Endothelial cell of umbilical vein (primary cell): ENCODE measurements around the gene STAT1. TPM values are rescaled to one million over a fixed set of nuclear protein-coding genes. Genes with fewer than 3 reads are reported as not detected.

Experiments
- BruUV-seq: library from RNA; stranded (reverse); fragments of 400-500 nt; replicated peaks from 2 replicates; lab custom pipeline; 2021; lab: Mats Ljungman, UMichigan
- CTCF ChIA-PET: fragments of 300-600, 350-600 bp; sonication (Branson Sonifier 250); formaldehyde crosslinking; loops from one replicate; lab custom pipeline; 2021; ENCODE audit warnings: antibody characterized with exemption, inconsistent platforms; lab: Charles Lee
- POLR2A ChIA-PET: fragments of 300-600, 350-600 bp; sonication (Branson Sonifier 250); formaldehyde crosslinking; loops from one replicate; lab custom pipeline; 2021; ENCODE audit warnings: antibody characterized with exemption, inconsistent platforms; lab: Charles Lee
- DNase-seq: peaks from one replicate; pipeline ENCODE4 v3.0.0-alpha.2; 2011; ENCODE audit warnings: low read depth, low spot score
- FAIRE-seq: peaks from 2 replicates; lab custom pipeline; 2011; peaks lifted over from hg19 to GRCh38; lab: Jason Lieb, UNC
- H2AFZ ChIP-seq: 2 replicates; pipeline ENCODE4 v1.6.0; 2012; ENCODE audit warnings: low read depth, low read length, control low read depth, inconsistent platforms
- H3K27ac ChIP-seq: 2 replicates; pipeline ENCODE4 v1.5.1; 2011; ENCODE audit warnings: low read depth, mild to moderate bottlenecking, control low read depth, low read length, moderate library complexity; ENCODE audit not compliant: insufficient read depth
- H3K27me3 ChIP-seq, 2 experiments: 2 replicates each; pipeline versions ENCODE4 v1.6.0 to v1.6.1; 2011; ENCODE audit warnings: low read length in 2 of 2, mixed read lengths in 1 of 2; ENCODE audit not compliant: control insufficient read depth in 2 of 2, insufficient read depth in 2 of 2
- H3K36me3 ChIP-seq, 2 experiments: 2 replicates in 1 of 2; 3 replicates in 1 of 2; pipeline ENCODE4 v1.5.1; 2011; ENCODE audit warnings: low read length in 2 of 2, mild to moderate bottlenecking in 1 of 2, moderate library complexity in 1 of 2; ENCODE audit not compliant: control insufficient read depth in 2 of 2, insufficient read depth in 2 of 2; ENCODE audit errors: extremely low read depth in 1 of 2
- H3K4me1 ChIP-seq: 3 replicates; pipeline ENCODE4 v1.5.1; 2011; ENCODE audit warnings: mild to moderate bottlenecking, low read length; ENCODE audit not compliant: control insufficient read depth, insufficient read depth; ENCODE audit errors: extremely low read depth
- H3K4me2 ChIP-seq: 2 replicates; pipeline ENCODE4 v1.6.1; 2011; ENCODE audit warnings: low read length, control low read depth, mixed read lengths; ENCODE audit not compliant: insufficient read depth
- H3K4me3 ChIP-seq, 3 experiments: fragments of 200-600 bp in 1 of 3; sonication (generic), shearing (Covaris generic) in 1 of 3; replicated peaks in 1 of 3; 2 replicates each; pipeline ENCODE4 v1.5.1; 2011 to 2016; ENCODE audit warnings: control low read depth in 3 of 3, low read length in 3 of 3, mild to moderate bottlenecking in 2 of 3, inconsistent platforms in 1 of 3, low read depth in 1 of 3, moderate library complexity in 1 of 3; ENCODE audit not compliant: insufficient read depth in 1 of 3
- H3K79me2 ChIP-seq: 2 replicates; pipeline ENCODE4 v1.6.0; 2012; ENCODE audit warnings: low read length, inconsistent platforms; ENCODE audit not compliant: control insufficient read depth, insufficient read depth
- H3K9ac ChIP-seq: replicated peaks from 2 replicates; pipeline ENCODE3; 2011; ENCODE audit warnings: low read length, control low read depth; ENCODE audit not compliant: insufficient read depth; ENCODE audit errors: extremely low read depth
- H3K9me1 ChIP-seq: replicated peaks from 3 replicates; pipeline ENCODE4 v1.6.0; 2011; ENCODE audit warnings: mild to moderate bottlenecking, low read length; ENCODE audit not compliant: control insufficient read depth, insufficient read depth; ENCODE audit errors: extremely low read depth
- H3K9me3 ChIP-seq: replicated peaks from 2 replicates; pipeline ENCODE4 v1.5.1; 2012; ENCODE audit warnings: low read length, inconsistent platforms; ENCODE audit not compliant: control insufficient read depth, insufficient read depth
- H4K20me1 ChIP-seq: replicated peaks from 2 replicates; pipeline ENCODE3; 2011; ENCODE audit warnings: mild to moderate bottlenecking, low read length; ENCODE audit not compliant: control insufficient read depth, insufficient read depth; ENCODE audit errors: extremely low read depth
- EZH2 ChIP-seq: IDR thresholded peaks from 2 replicates; pipeline ENCODE4 v1.6.1; 2012; ENCODE audit warnings: borderline replicate concordance, low read depth, mild to moderate bottlenecking, moderate library complexity, low read length, inconsistent platforms; ENCODE audit not compliant: severe bottlenecking
- FOS ChIP-seq: IDR thresholded peaks from 2 replicates; pipeline ENCODE4 v1.6.1; 2011; ENCODE audit warnings: mild to moderate bottlenecking, low read length, moderate library complexity, borderline replicate concordance; ENCODE audit not compliant: insufficient read depth
- GATA2 ChIP-seq: IDR thresholded peaks from 2 replicates; pipeline ENCODE4 v1.7.0; 2011; ENCODE audit warnings: low read depth, mild to moderate bottlenecking, moderate library complexity, mixed read lengths, low read length; ENCODE audit not compliant: insufficient read length, insufficient read depth
- JUN ChIP-seq: IDR thresholded peaks from 2 replicates; pipeline ENCODE4 v1.6.1; 2011; ENCODE audit warnings: borderline replicate concordance, low read depth; ENCODE audit not compliant: insufficient read length, insufficient read depth
- MYC ChIP-seq: IDR thresholded peaks from one replicate; pipeline ENCODE4 v1.6.1; 2011; ENCODE audit warnings: mild to moderate bottlenecking, low read depth, low read length
- POLR2A ChIP-seq: IDR thresholded peaks from 2 replicates; pipeline ENCODE4 v1.6.1; 2012; ENCODE audit warnings: low read depth, mild to moderate bottlenecking, control low read depth, low read length
- POLR2AphosphoS5 ChIP-seq: IDR thresholded peaks from 2 replicates; pipeline ENCODE4 v1.6.1; 2012; ENCODE audit warnings: low read depth, mild to moderate bottlenecking, control low read depth, low read length, moderate library complexity; ENCODE audit not compliant: insufficient read depth
- dilution Hi-C: fragments of 300-500 bp; cut with MboI; formaldehyde crosslinking; loops from one replicate; pipeline ENCODE4 v1.15.0; 2019; ENCODE audit warnings: low sequenced_read_pairs; ENCODE audit not compliant: extremely low pct_ligation_motif_present
- intact Hi-C: fragments of 100-400 bp; cut with micrococcal nuclease; formaldehyde crosslinking; loops from one replicate; pipeline ENCODE4 v1.10.0; 2022
- polyA plus RNA-seq, 4 experiments: library from polyadenylated mRNA; depleted of rRNA in 3 of 4; stranded (reverse) in 3 of 4; unstranded in 1 of 4; fragments of >200 nt; gene quantifications; 2 replicates each; pipeline versions ENCODE4 v1.2.1 to v1.2.3, GENCODE V29; 2011 to 2012; ENCODE audit warnings: missing spikeins in 1 of 4
- total RNA-seq: library from RNA; stranded (reverse); gene quantifications from 2 replicates; pipeline ENCODE4 v1.2.3, GENCODE V29; 2021
- TF ChIP-seq, protein P1 (sequence below): IDR thresholded peaks from 2 replicates; pipeline ENCODE4 v1.6.1; 2011; ENCODE audit not compliant: insufficient read depth, insufficient read length
- TF ChIP-seq, protein P2 (sequence below), 2 donors: IDR thresholded peaks; 1 replicate in 1 of 2; 2 replicates in 1 of 2; pipeline ENCODE4 v1.5.1; 2011; ENCODE audit warnings: low read length in 2 of 2, mild to moderate bottlenecking in 2 of 2, moderate library complexity in 2 of 2, control low read depth in 1 of 2, inconsistent platforms in 1 of 2, low read depth in 1 of 2; ENCODE audit not compliant: insufficient read depth in 1 of 2; ENCODE audit errors: extremely low read depth in 1 of 2

The STAT1 gene
- total and polyA plus RNA-seq, 2 donors (not counting 3 experiments of a cell fraction or from before 2014, with no cell fraction given), result 64.2 to 67.6 TPM

DNA sequence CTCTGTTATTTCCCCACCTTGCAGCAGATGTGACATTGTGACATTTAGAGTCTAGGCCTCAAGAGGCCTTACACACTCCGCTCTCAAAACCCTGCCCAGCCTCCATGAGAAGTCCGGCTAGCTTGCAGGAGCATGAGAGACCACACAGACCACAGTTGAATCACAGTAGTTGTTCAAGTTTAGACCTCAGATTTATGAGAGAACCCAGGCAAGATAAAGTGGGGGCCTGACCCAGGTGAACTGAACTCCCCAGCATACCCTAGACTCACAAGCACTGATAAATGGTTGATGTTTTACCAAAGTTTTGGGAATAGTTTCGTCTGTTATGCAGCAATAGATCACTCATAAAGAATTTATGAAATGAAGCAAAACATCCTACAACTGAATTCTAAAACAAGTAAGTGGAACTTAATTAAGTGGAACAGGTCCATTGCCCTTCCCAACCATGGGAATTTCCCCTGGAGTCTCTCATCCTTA is 4.7 kb upstream of the STAT1 start:
- DNase-seq, result no peak
- Histone ChIP-seq H4K20me1 (no peaks in the 10 kb centered on the region), H3K27me3 (no peaks in the 10 kb centered on the region), H3K9me1 (no peaks in the 10 kb centered on the region), H3K9ac (no peak overlapping the region), H3K27ac (no peak overlapping the region), H3K4me3 (no peak overlapping the region), H3K9me3 (no peaks in the 10 kb centered on the region), H3K4me1 (peaks cover 18% of the 10 kb centered on the region), H2AFZ (no peak overlapping the region), H3K4me2 (no peak overlapping the region), H3K36me3 (no peaks in the 10 kb centered on the region), H3K79me2 (no peaks in the 10 kb centered on the region)
- no peak for TF ChIP-seq POLR2A
- no TSS peak for BruUV-seq
- FAIRE-seq, result no peak
- dilution Hi-C loops, result no loop called here
- intact Hi-C loops, result no loop called here
- POLR2A ChIA-PET, result no interaction called here
- CTCF ChIA-PET, result no interaction called here

DNA sequence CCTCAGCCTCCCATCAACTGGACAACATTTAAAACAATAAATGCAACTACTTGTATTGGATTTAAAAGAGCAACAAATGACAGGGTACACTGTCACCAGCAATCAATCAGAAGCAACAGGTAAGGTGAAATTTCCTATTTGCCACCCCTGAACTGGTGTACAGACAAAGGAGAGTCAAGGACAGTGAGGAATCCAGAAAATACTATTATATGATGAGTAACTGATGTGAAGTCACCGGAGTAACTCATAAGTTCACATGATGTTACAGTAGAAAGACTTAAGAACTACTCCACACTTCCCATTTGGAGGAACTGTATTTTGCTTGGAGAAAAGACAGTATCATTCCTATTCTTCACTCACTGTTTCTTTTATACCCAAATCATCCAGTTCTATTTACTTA is 4.1 kb upstream of the STAT1 start:
- Histone ChIP-seq H4K20me1 (no peaks in the 10 kb centered on the region), H3K27me3 (no peaks in the 10 kb centered on the region), H3K4me2 (no peak overlapping the region), H3K9me3 (no peaks in the 10 kb centered on the region), H3K79me2 (peaks cover 6% of the 10 kb centered on the region), H2AFZ (no peak overlapping the region), H3K9me1 (no peaks in the 10 kb centered on the region), H3K36me3 (no peaks in the 10 kb centered on the region), H3K4me3 (no peak overlapping the region), H3K4me1 (peaks cover 17% of the 10 kb centered on the region), H3K27ac (no peak overlapping the region), H3K9ac (no peak overlapping the region)
- FAIRE-seq (no peak), DNase-seq (no peak)
- ChIA-PET POLR2A (no interaction called here), CTCF (no interaction called here)
- no peak for TF ChIP-seq JUN
- TF ChIP-seq, protein P1, sequence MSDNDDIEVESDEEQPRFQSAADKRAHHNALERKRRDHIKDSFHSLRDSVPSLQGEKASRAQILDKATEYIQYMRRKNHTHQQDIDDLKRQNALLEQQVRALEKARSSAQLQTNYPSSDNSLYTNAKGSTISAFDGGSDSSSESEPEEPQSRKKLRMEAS, result no peak
- TF ChIP-seq, protein P2, sequence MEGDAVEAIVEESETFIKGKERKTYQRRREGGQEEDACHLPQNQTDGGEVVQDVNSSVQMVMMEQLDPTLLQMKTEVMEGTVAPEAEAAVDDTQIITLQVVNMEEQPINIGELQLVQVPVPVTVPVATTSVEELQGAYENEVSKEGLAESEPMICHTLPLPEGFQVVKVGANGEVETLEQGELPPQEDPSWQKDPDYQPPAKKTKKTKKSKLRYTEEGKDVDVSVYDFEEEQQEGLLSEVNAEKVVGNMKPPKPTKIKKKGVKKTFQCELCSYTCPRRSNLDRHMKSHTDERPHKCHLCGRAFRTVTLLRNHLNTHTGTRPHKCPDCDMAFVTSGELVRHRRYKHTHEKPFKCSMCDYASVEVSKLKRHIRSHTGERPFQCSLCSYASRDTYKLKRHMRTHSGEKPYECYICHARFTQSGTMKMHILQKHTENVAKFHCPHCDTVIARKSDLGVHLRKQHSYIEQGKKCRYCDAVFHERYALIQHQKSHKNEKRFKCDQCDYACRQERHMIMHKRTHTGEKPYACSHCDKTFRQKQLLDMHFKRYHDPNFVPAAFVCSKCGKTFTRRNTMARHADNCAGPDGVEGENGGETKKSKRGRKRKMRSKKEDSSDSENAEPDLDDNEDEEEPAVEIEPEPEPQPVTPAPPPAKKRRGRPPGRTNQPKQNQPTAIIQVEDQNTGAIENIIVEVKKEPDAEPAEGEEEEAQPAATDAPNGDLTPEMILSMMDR (IDR thresholded peaks at IDR 0.05; ENCODE audit: extremely low read depth in 1 of 2, insufficient read depth in 1 of 2, low read depth in 1 of 2, low read length in 2 of 2), result no peak
- no peak for TF ChIP-seq FOS
- TF ChIP-seq POLR2AphosphoS5, result no peak
- TF ChIP-seq MYC, result no peak
- TF ChIP-seq GATA2, result no peak
- no peak for TF ChIP-seq POLR2A
- no peak for TF ChIP-seq EZH2
- no TSS peak for BruUV-seq
- dilution Hi-C loops, result no loop called here
- intact Hi-C loops, result no loop called here
